Measurements from ENCODE around the gene RNF26. TPM values are rescaled to one million over a fixed set of nuclear protein-coding genes. Genes with fewer than 3 reads are reported as not detected.

The RNF26 gene
- total RNA-seq, 1 donor from 2014 or later: 16.8 TPM

DNA sequence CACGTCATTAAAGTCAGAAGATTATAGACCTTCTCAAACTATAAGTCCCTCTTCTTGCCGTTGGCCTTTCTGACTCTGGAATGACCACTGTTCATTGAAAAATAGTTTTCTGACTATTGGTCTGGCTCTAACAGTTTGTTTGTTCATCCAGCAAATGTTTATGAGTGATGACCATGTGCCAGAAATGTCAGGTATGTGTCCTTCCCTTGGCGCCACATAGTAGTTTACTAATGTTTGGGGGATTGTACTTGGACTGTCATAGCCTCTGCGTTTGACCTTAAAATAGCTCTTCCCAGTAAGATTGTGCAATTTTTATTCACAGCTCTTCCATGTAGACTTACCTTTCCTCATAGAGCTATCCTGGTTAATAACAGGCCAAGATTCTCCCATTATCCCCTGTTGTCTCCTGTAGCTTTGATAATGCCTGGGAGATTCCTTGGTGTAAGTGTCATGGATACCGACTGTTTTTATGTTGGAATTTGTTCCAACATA is 31.1 kb upstream of the RNF26 start:
- Histone ChIP-seq H3K27ac (no peak overlapping the region), H3K9me3 (no peaks in the 10 kb centered on the region), H3K4me3 (no peak overlapping the region), H3K27me3 (no peaks in the 10 kb centered on the region), H3K36me3 (peaks cover 26 to 53% of the 10 kb centered on the region in 2 donors), H3K4me1 (peaks cover 11 to 29% of the 10 kb centered on the region in 2 donors)
- intact Hi-C loops (cut with DNase I): no loop called here
- TF ChIP-seq, protein P1, sequence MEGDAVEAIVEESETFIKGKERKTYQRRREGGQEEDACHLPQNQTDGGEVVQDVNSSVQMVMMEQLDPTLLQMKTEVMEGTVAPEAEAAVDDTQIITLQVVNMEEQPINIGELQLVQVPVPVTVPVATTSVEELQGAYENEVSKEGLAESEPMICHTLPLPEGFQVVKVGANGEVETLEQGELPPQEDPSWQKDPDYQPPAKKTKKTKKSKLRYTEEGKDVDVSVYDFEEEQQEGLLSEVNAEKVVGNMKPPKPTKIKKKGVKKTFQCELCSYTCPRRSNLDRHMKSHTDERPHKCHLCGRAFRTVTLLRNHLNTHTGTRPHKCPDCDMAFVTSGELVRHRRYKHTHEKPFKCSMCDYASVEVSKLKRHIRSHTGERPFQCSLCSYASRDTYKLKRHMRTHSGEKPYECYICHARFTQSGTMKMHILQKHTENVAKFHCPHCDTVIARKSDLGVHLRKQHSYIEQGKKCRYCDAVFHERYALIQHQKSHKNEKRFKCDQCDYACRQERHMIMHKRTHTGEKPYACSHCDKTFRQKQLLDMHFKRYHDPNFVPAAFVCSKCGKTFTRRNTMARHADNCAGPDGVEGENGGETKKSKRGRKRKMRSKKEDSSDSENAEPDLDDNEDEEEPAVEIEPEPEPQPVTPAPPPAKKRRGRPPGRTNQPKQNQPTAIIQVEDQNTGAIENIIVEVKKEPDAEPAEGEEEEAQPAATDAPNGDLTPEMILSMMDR (IDR thresholded peaks at IDR 0.05): no peak
- DNase-seq (ENCODE audit: low spot score in 2 of 2): no peak

DNA sequence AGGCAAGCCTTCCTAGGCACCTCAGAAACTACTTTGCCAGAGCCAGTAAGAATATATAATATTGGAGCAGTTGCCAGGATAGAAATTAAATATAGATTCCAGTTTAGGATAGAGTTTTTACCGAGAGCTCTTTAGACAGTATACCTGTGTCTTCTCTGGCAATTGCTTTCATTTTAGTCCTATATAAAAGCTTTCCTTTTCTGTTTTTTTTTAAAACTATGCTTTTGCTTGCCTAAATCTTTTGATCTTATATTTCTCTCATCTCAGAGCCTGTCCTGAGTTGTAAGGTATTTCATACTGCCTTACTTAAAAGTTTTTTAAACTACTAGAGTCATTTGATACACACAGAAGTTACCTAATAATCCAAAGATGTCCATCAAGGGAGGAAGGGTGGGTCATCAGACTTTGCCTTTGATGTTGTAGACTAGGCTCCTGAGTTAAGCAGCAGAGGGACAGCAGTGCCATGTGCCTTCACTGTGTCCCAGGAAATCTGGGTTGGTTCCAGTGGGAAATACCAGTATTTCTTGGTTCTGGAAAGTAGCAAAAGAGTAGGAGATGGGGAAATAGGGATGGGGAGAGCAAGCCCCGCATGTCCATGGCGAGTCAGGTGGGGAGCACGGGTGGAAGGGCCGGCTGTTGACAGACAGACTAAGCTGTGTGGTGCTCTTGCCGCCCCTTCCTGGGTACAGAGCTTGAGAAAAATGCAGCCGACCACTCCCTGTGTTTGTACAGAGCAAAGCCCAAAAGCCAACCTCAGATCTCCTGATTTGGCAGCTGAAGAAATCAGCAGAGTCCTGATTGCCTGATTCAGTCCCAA is 28.6 kb upstream of the RNF26 start:
- intact Hi-C loops (cut with DNase I): loop anchor here (1.0 to 5.0 kb wide), 3 partner anchors 11 to 137 kb away; partner anchors contain the start of genes CBL and NLRX1
- Histone ChIP-seq H3K27me3 (no peaks in the 10 kb centered on the region), H3K4me3 (peak overlapping the region in 1 of 2 donors; percentile 42), H3K36me3 (peaks cover 37 to 56% of the 10 kb centered on the region in 2 donors), H3K27ac (peak overlapping the region; percentile 98 to 99), H3K9me3 (no peaks in the 10 kb centered on the region), H3K4me1 (peaks cover 11 to 43% of the 10 kb centered on the region in 2 donors)
- TF ChIP-seq, protein P1 (IDR thresholded peaks at IDR 0.05): no peak
- no peak for DNase-seq (ENCODE audit: low spot score in 2 of 2)

DNA sequence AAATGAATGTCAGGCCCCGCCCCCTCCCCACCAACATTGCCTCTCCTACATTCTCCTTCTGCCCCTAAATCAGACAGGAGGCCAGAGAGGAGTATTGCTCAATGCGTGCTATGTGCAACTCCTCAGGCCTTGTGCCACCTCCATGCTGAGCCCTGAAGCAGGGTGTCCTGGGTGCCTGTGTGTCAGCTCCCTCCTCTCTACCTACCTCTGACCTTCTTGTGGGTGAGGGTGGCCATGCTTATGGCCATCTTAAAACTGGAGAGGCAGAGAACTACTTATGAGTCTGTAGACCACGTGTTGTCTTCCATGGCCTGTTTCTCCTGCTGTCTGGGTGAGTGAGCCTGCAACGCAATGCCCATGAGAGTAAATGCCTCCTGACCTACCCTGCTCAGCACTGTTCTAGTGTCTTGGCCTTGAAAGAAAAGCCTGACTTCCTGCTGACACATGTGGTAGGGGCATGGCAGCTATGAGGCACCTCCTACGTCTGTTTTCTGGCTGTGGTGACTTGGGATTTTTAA is 27.9 kb upstream of the RNF26 start:
- intact Hi-C loops (cut with DNase I): loop anchor here (1.0 to 5.0 kb wide), 3 partner anchors 10 to 138 kb away; partner anchors contain the start of genes CBL and NLRX1
- DNase-seq (ENCODE audit: low spot score in 2 of 2): peak; percentile 66 to 91
- no peaks in the 10 kb centered on the region for H3K9me3 ChIP-seq
- peak overlapping the region in 1 of 2 donors; percentile 42 for H3K4me3 ChIP-seq
- no peaks in the 10 kb centered on the region for H3K27me3 ChIP-seq
- peaks cover 11 to 43% of the 10 kb centered on the region in 2 donors for H3K4me1 ChIP-seq
- H3K36me3 ChIP-seq: peaks cover 44 to 57% of the 10 kb centered on the region in 2 donors
- TF ChIP-seq, protein P1 (IDR thresholded peaks at IDR 0.05): no peak
- H3K27ac ChIP-seq: peak overlapping the region; percentile 98 to 99

DNA sequence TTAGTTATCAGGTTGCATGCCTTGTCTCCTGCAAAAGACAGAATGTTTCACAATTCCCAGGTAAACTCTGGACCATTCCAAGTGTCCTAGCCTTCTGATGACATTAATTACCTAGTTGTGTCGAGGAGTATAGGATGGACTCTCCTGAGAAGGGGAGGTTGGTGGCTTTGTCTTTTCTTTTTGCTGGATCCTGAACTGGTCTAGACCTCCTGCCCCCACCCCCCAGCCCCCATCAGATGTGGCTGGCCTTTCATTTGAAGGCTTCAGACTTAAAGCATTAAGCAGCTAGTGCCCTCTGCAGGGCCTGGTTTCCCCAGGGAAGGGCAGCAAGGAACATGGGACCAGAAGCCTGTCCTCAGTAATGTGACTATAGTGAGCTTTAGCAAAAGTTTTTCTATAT is 27.1 kb upstream of the RNF26 start:
- intact Hi-C loops (cut with DNase I): loop anchor here (2.0 to 5.0 kb wide), 2 partner anchors 100 to 138 kb away; partner anchors contain the start of genes CBL and NLRX1
- Histone ChIP-seq H3K4me1 (peaks cover 11 to 47% of the 10 kb centered on the region in 2 donors), H3K9me3 (no peaks in the 10 kb centered on the region), H3K27ac (peak overlapping the region; percentile 98 to 99), H3K36me3 (peaks cover 45 to 57% of the 10 kb centered on the region in 2 donors), H3K4me3 (no peak overlapping the region), H3K27me3 (no peaks in the 10 kb centered on the region)
- DNase-seq (ENCODE audit: low spot score in 2 of 2): peak in 1 of 2 donors; percentile 71
- TF ChIP-seq, protein P1 (IDR thresholded peaks at IDR 0.05): peak in 2 of 3 experiments; percentile 20 to 44

DNA sequence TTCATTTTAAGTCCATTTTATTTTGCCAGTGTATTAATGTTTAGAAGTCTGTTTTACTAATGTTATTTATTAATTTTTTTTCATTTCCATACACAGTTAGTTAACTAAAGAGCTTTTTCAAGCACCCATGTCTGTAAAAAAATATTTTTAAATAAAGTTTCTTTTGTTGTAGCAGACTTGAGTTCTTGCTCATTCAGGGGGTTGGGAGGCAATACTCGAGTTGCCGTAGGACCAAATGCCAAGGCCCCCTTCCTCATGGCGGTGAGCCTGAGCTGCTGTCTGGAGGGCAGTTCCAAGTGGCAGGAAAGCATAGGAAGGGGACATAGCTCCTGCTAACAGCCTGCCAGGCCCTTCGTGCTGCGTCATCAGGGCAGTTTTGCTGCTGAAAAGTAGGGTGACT is 26.4 kb upstream of the RNF26 start:
- no peak for DNase-seq (ENCODE audit: low spot score in 2 of 2)
- TF ChIP-seq, protein P1 (IDR thresholded peaks at IDR 0.05): no peak
- H3K4me1 ChIP-seq: peaks cover 11 to 52% of the 10 kb centered on the region in 2 donors
- H3K36me3 ChIP-seq: peaks cover 49 to 61% of the 10 kb centered on the region in 2 donors
- H3K4me3 ChIP-seq: no peak overlapping the region
- no peaks in the 10 kb centered on the region for H3K9me3 ChIP-seq
- intact Hi-C loops (cut with DNase I): loop anchor here (2.0 to 5.0 kb wide), 2 partner anchors 101 to 139 kb away; partner anchors contain the start of genes CBL and NLRX1
- no peaks in the 10 kb centered on the region for H3K27me3 ChIP-seq
- peak overlapping the region; percentile 98 to 99 for H3K27ac ChIP-seq

All from ascending aorta (tissue), 2 donors.